HepG2 (cell line): Measurements from ENCODE around the gene SCYL1. TPM values are rescaled to one million over a fixed set of nuclear protein-coding genes. Genes with fewer than 3 reads are reported as not detected.

Source experiments
- AHR ChIP-seq: IDR thresholded peaks from 2 replicates; pipeline ENCODE4 v1.6.1; 2018; ENCODE audit warnings: missing genetic modification reagents, missing compliant biosample characterization
- ARID3A ChIP-seq: IDR thresholded peaks from 2 replicates; pipeline ENCODE4 v1.6.1; 2012; ENCODE audit warnings: low read depth, low read length, improper control_type of control experiment
- ATM ChIP-seq: fragments of 450-650 bp; IDR thresholded peaks from 2 replicates; pipeline ENCODE4 v1.7.1; 2017; ENCODE audit warnings: mild to moderate bottlenecking, borderline replicate concordance
- ESRRA ChIP-seq: sonication (generic); formaldehyde crosslinking; IDR thresholded peaks from 2 replicates; pipeline ENCODE4 v1.5.1; 2020; ENCODE audit warnings: mild to moderate bottlenecking, low read depth, missing genetic modification reagents
- HMGXB3 ChIP-seq: sonication (generic); formaldehyde crosslinking; IDR thresholded peaks from 2 replicates; pipeline ENCODE4 v1.4.0; 2020; ENCODE audit warnings: missing genetic modification reagents, borderline replicate concordance
- IRX3 ChIP-seq: sonication (generic); formaldehyde crosslinking; IDR thresholded peaks from 2 replicates; pipeline ENCODE4 v1.8.1; 2023; ENCODE audit warnings: mild to moderate bottlenecking, low read depth, missing genetic modification reagents, borderline replicate concordance
- ISX ChIP-seq: sonication (generic); formaldehyde crosslinking; conservative IDR thresholded peaks from 2 replicates; pipeline ENCODE4 v1.5.0; 2020; ENCODE audit warnings: missing genetic modification reagents
- JDP2 ChIP-seq: sonication (generic); formaldehyde crosslinking; IDR thresholded peaks from 2 replicates; pipeline ENCODE4 v1.8.1; 2022; ENCODE audit warnings: missing genetic modification reagents, borderline replicate concordance
- KLF13 ChIP-seq: sonication (generic); formaldehyde crosslinking; IDR thresholded peaks from 2 replicates; pipeline ENCODE4 v1.4.0; 2020; ENCODE audit warnings: mild to moderate bottlenecking, missing genetic modification reagents
- MAFK ChIP-seq, 2 experiments: IDR thresholded peaks in 1 of 2; conservative IDR thresholded peaks in 1 of 2; 2 replicates each; pipeline ENCODE4 v1.6.1; 2011; ENCODE audit warnings: improper control_type of control experiment in 2 of 2, low read length in 2 of 2
- MXI1 ChIP-seq: IDR thresholded peaks from 3 replicates; pipeline ENCODE4 v1.6.1; 2012; ENCODE audit warnings: low read depth, low read length, inconsistent platforms, borderline replicate concordance
- REPIN1 ChIP-seq: sonication (generic); formaldehyde crosslinking; IDR thresholded peaks from 2 replicates; pipeline ENCODE4 v1.8.0; 2022; ENCODE audit warnings: missing genetic modification reagents, low read depth, mild to moderate bottlenecking, borderline replicate concordance
- SRSF9 ChIP-seq: fragments of 200-400 bp; formaldehyde crosslinking; IDR thresholded peaks from 2 replicates; pipeline ENCODE4 v1.6.1; 2018; ENCODE audit warnings: borderline replicate concordance, mild to moderate bottlenecking, low read depth, low read length; ENCODE audit not compliant: insufficient read depth, poor library complexity, severe bottlenecking
- TCF12 ChIP-seq, 2 experiments: fragments of 450-650 bp in 1 of 2; sonication (generic) in 1 of 2; formaldehyde crosslinking in 1 of 2; IDR thresholded peaks; 2 replicates each; pipeline versions ENCODE4 v1.6.1 to v1.8.0; 2017 to 2022; ENCODE audit warnings: antibody characterized with exemption in 1 of 2, mild to moderate bottlenecking in 1 of 2, missing genetic modification reagents in 1 of 2, moderate library complexity in 1 of 2
- TSC22D2 ChIP-seq: sonication (generic); formaldehyde crosslinking; IDR thresholded peaks from 2 replicates; pipeline ENCODE4 v1.5.1; 2020; ENCODE audit warnings: missing genetic modification reagents, mild to moderate bottlenecking, borderline replicate concordance
- U2AF2 ChIP-seq: fragments of 200-400 bp; formaldehyde crosslinking; IDR thresholded peaks from 2 replicates; pipeline ENCODE4 v1.6.1; 2017; ENCODE audit warnings: low read depth, mild to moderate bottlenecking, low read length
- ZBTB38 ChIP-seq: sonication (generic); formaldehyde crosslinking; IDR thresholded peaks from 2 replicates; pipeline ENCODE4 v1.5.1; 2020; ENCODE audit warnings: mild to moderate bottlenecking, missing genetic modification reagents
- ZNF160 ChIP-seq: sonication (generic); formaldehyde crosslinking; IDR thresholded peaks from 2 replicates; pipeline ENCODE4 v1.8.0; 2022; ENCODE audit warnings: mild to moderate bottlenecking, inconsistent platforms, missing genetic modification reagents
- ZNF251 ChIP-seq: sonication (generic); formaldehyde crosslinking; IDR thresholded peaks from 2 replicates; pipeline ENCODE4 v1.9.0; 2021; ENCODE audit warnings: mild to moderate bottlenecking, missing genetic modification reagents
- ZNF260 ChIP-seq: sonication (generic); formaldehyde crosslinking; IDR thresholded peaks from 2 replicates; pipeline ENCODE4 v1.4.0; 2020; ENCODE audit warnings: missing genetic modification reagents, low read depth, mild to moderate bottlenecking, borderline replicate concordance
- ZNF264 ChIP-seq: sonication (generic); formaldehyde crosslinking; IDR thresholded peaks from 2 replicates; pipeline ENCODE4 v1.4.0; 2020; ENCODE audit warnings: missing genetic modification reagents
- ZNF274 ChIP-seq: sonication (generic); formaldehyde crosslinking; IDR thresholded peaks from 2 replicates; pipeline ENCODE4 v1.5.1; 2020; ENCODE audit warnings: mild to moderate bottlenecking, missing genetic modification reagents
- ZNF549 ChIP-seq: sonication (generic); formaldehyde crosslinking; IDR thresholded peaks from 2 replicates; pipeline ENCODE4 v1.5.0; 2020; ENCODE audit warnings: missing genetic modification reagents
- ZNF615 ChIP-seq: sonication (generic); formaldehyde crosslinking; IDR thresholded peaks from 2 replicates; pipeline ENCODE4 v1.5.0; 2020; ENCODE audit warnings: mild to moderate bottlenecking, missing genetic modification reagents, borderline replicate concordance
- ZNF740 ChIP-seq: sonication (generic); formaldehyde crosslinking; IDR thresholded peaks from 2 replicates; pipeline ENCODE4 v1.4.0; 2020; ENCODE audit warnings: missing genetic modification reagents
- polyA plus RNA-seq, 8 experiments: library from polyadenylated mRNA; depleted of rRNA in 3 of 8; stranded (reverse) in 7 of 8; unstranded in 1 of 8; fragments of >200 nt; fragmentation: Illumina TruSeq in 4 of 8; extraction: Trizol in 4 of 8; gene quantifications; 2 replicates each; pipeline versions ENCODE4 v1.2.1 to v1.2.3, GENCODE V29; 2011 to 2016; ENCODE audit warnings: low read depth in 4 of 8, missing spikeins in 1 of 8, mixed read lengths in 1 of 8; ENCODE audit not compliant: insufficient read depth in 1 of 8
- total RNA-seq, 5 experiments: library from RNA; depleted of rRNA; stranded (reverse); fragments of >200 nt; fragmentation: Illumina TruSeq; extraction: Trizol; gene quantifications; 2 replicates each; pipeline ENCODE4 v1.2.3, GENCODE V29; 2016; ENCODE audit warnings: low read depth in 1 of 5

Gene SCYL1
- total and polyA plus RNA-seq, 2 of the 13 experiments (the other 11 are each of a cell fraction or from before 2014, with no cell fraction given), result 65.9 to 103 TPM

- TF ChIP-seq TCF12 (IDR thresholded peaks at IDR 0.05) (no peak), TCF12 (CRISPR knock-in tag; IDR thresholded peaks at IDR 0.05) (no peak; the same call in 1 of the 2 replicates), ZNF549 (CRISPR knock-in tag) (no peak), ZNF251 (CRISPR knock-in tag) (no peak), ZNF264 (CRISPR knock-in tag) (no peak), ZNF274 (no peak), MXI1 (no peak), ARID3A (no peak), ISX (no peak), AHR (0 out of 2 replicates have a peak, but pooled peaks have one; percentile 12), ATM (no peak), REPIN1 (CRISPR knock-in tag) (no peak), ESRRA (no peak), ZNF260 (CRISPR knock-in tag) (no peak), ZNF615 (CRISPR knock-in tag) (no peak), SRSF9 (no peak), U2AF2 (no peak), ZNF160 (CRISPR knock-in tag) (no peak), HMGXB3 (CRISPR knock-in tag) (no peak), ZBTB38 (no peak), KLF13 (CRISPR knock-in tag) (no peak), TSC22D2 (no peak), IRX3 (CRISPR knock-in tag) (no peak), ZNF740 (CRISPR knock-in tag) (no peak), MAFK (conservative IDR thresholded peaks at IDR 0.05 in 1 of 2, IDR thresholded peaks at IDR 0.05 in 1 of 2; ENCODE audit: low read length in 2 of 2) (no peak), JDP2 (CRISPR knock-in tag) (no peak)
Observed at GRCh38 chr11:65476632-65477148, 48.2 kb upstream of the SCYL1 start (continued).
